ENCODE results near the gene ATG5. TPM values are rescaled to one million over a fixed set of nuclear protein-coding genes. Genes with fewer than 3 reads are reported as not detected.

The ATG5 gene
- polyA plus RNA-seq, 3 donors, result 15.0 to 31.4 (median 29.9) TPM

DNA sequence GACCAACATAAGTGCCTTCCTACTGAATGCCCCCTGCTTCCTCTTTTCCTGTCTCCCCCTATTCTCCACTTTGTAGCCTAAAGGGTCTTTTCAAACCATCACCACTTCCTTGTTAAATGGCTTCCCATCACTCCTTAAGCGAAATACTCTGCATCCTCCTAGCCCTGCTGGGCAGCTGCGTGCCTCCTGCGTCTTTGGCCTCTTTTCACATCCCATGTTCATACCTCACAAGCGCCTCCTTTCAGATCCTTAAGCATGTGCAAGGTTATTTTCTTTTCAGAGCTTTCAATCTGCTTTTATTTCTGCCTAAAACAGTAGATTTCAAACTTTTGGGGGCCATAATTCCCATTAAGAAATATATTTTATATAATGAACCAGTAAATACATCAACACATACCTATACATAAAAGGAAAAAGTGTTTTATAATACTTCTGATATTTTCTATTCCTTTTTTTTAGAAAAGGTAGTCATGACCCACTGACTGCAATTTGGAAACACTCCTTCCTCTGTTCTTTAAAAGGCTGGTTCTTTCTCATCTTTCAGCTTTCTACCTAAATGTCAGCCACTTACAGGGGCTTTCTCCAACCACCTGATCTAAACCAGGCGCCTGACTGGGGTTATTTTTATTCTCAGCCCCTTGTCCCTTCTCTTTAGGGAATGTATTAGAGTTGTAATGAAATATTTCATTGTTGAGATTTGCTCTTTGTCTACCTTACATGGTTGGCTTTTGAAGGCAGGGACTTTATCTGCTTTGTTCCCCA is 155.3 kb downstream of the ATG5 start:
- no peaks in the 10 kb centered on the region for H3K36me3 ChIP-seq (replicated peaks in 1 of 2; ENCODE audit: control insufficient read depth in 1 of 2, insufficient read depth in 2 of 2, low read length in 2 of 2)
- no peak for TF ChIP-seq CTCF (IDR thresholded peaks at IDR 0.05)
- H2AFZ ChIP-seq (ENCODE audit: insufficient read depth, low read depth, low read length, poor library complexity, severe bottlenecking), result no peak overlapping the region
- Mint-ChIP-seq H3K9me3 (peaks cover 0 to 2% (median 0%) of the 10 kb centered on the region in 7 donors), H3K4me3 (no peak overlapping the region), H3K36me3 (peaks cover 0 to 2% of the 10 kb centered on the region in 2 donors), H3K27me3 (ENCODE audit: low read depth in 3 of 3) (peaks cover 0 to 1% (median 0%) of the 10 kb centered on the region in 3 donors), H3K27ac (peak overlapping the region in 2 of 7 donors; percentile 35 to 58), H3K4me1 (peaks cover 2% of the 10 kb centered on the region)
- no peak overlapping the region for H3K4me2 ChIP-seq (replicated peaks; ENCODE audit: extremely low read depth, low read length, poor library complexity, severe bottlenecking)
- no peak overlapping the region for H3K4me3 ChIP-seq (replicated peaks in 1 of 3; ENCODE audit: low read depth in 2 of 3, low read length in 3 of 3)
- intact Hi-C loops (cut with micrococcal nuclease), result no loop called here
- H3K4me1 ChIP-seq (ENCODE audit: control insufficient read depth in 1 of 2, insufficient read depth in 2 of 2, low read length in 2 of 2), result peaks cover under 1 to 3% of the 10 kb centered on the region in 2 donors
- no peak overlapping the region for H3K9ac ChIP-seq (ENCODE audit: insufficient read depth, low read length, poor library complexity, severe bottlenecking)
- DNase-seq, result no peak
- no peaks in the 10 kb centered on the region for H3K27me3 ChIP-seq (ENCODE audit: control insufficient read depth in 2 of 2, insufficient read depth in 2 of 2, low read length in 2 of 2)
- no peaks in the 10 kb centered on the region for H3K9me3 ChIP-seq (replicated peaks in 1 of 2; ENCODE audit: control insufficient read depth in 1 of 2, insufficient read depth in 1 of 2, low read length in 2 of 2)
- H4K20me1 ChIP-seq (ENCODE audit: insufficient read depth, low read length), result no peaks in the 10 kb centered on the region
- H3K79me2 ChIP-seq (ENCODE audit: insufficient read depth, low read length), result no peaks in the 10 kb centered on the region
- no peak overlapping the region for H3K27ac ChIP-seq (ENCODE audit: low read depth in 1 of 2, low read length in 2 of 2)
- no CpG with 5 or more reads among the region's 5 CpGs for WGBS (ENCODE audit: insufficient coverage)

DNA sequence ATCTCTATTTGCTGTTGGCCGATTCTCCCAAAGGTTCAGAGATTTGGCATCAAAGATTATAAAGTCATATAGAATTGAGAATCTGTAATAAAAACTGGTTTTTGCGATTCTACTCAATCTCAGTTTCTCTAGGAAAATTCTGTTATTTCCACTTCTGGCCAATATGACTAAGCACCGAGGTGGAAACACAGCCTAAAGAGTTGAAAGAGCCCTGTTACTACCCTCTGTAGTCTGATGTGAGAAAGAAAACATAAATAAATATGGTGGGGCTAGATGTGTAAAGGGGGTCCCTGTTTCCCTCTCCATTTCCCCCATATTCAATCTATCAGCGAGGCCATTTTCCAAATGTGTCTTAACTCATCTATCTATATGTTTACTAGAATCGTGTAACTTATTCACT is 156.0 kb downstream of the ATG5 start:
- Histone ChIP-seq H2AFZ (ENCODE audit: insufficient read depth, low read depth, low read length, poor library complexity, severe bottlenecking) (no peak overlapping the region), H3K9me3 (replicated peaks in 1 of 2; ENCODE audit: control insufficient read depth in 1 of 2, insufficient read depth in 1 of 2, low read length in 2 of 2) (no peaks in the 10 kb centered on the region), H3K4me1 (ENCODE audit: control insufficient read depth in 1 of 2, insufficient read depth in 2 of 2, low read length in 2 of 2) (peaks cover 8 to 9% of the 10 kb centered on the region in 2 donors), H3K27me3 (ENCODE audit: control insufficient read depth in 2 of 2, insufficient read depth in 2 of 2, low read length in 2 of 2) (no peaks in the 10 kb centered on the region), H3K36me3 (replicated peaks in 1 of 2; ENCODE audit: control insufficient read depth in 1 of 2, insufficient read depth in 2 of 2, low read length in 2 of 2) (no peaks in the 10 kb centered on the region), H3K27ac (ENCODE audit: low read depth in 1 of 2, low read length in 2 of 2) (no peak overlapping the region), H3K4me2 (replicated peaks; ENCODE audit: extremely low read depth, low read length, poor library complexity, severe bottlenecking) (no peak overlapping the region), H3K9ac (ENCODE audit: insufficient read depth, low read length, poor library complexity, severe bottlenecking) (no peak overlapping the region), H3K4me3 (replicated peaks in 1 of 3; ENCODE audit: low read depth in 2 of 3, low read length in 3 of 3) (no peak overlapping the region), H3K79me2 (ENCODE audit: insufficient read depth, low read length) (no peaks in the 10 kb centered on the region), H4K20me1 (ENCODE audit: insufficient read depth, low read length) (no peaks in the 10 kb centered on the region)
- H3K9me3 Mint-ChIP-seq, result peaks cover 0 to 2% (median 0%) of the 10 kb centered on the region in 7 donors
- no peak overlapping the region for H3K27ac Mint-ChIP-seq
- WGBS (ENCODE audit: insufficient coverage), result 100% methylated on average over 1 of the region's 5 CpGs
- H3K36me3 Mint-ChIP-seq, result peaks cover 0 to 5% of the 10 kb centered on the region in 2 donors
- no peak overlapping the region for H3K4me3 Mint-ChIP-seq
- DNase-seq, result no peak
- H3K27me3 Mint-ChIP-seq (ENCODE audit: low read depth in 3 of 3), result peaks cover 0 to 1% (median 0%) of the 10 kb centered on the region in 3 donors
- intact Hi-C loops (cut with micrococcal nuclease), result loop anchor here in 1 of 2 donors (10.0 kb wide), 2 partner anchors 175 to 285 kb away; no protein-coding TSS in a partner anchor
- H3K4me1 Mint-ChIP-seq, result peaks cover 9% of the 10 kb centered on the region
- TF ChIP-seq CTCF (IDR thresholded peaks at IDR 0.05), result no peak

All from CD14-positive monocyte (primary cell).